ENCODE measurements around the gene MT1A.

DNA sequence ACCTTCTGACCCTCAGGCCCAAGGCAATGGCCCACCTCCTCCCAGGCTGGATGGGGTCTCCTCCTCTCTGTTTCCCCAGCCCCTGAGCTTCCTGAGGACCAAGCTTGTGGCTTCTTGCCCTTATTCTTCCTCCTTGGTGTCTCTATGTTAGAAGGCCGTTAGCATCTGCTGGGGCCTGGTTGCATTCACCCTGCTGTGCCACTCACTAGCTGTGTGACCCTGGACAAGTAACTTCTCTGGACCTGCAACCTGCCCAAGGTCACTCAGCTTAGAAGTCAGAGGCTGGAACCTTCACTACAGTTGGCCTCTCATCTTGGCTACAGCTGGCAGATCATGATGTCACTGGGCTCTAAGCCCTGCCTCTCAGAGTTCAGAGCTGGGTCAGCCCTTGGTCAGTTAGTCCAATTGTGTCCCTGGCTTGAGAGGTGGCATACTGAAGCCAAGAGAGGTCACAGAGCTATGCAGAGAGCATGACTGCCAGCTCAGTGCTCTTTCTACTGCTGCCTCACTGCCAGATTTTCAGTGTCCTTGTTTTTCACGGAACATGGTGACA, 27.1 kb upstream of the MT1A start:
- TF ChIP-seq, protein P1, sequence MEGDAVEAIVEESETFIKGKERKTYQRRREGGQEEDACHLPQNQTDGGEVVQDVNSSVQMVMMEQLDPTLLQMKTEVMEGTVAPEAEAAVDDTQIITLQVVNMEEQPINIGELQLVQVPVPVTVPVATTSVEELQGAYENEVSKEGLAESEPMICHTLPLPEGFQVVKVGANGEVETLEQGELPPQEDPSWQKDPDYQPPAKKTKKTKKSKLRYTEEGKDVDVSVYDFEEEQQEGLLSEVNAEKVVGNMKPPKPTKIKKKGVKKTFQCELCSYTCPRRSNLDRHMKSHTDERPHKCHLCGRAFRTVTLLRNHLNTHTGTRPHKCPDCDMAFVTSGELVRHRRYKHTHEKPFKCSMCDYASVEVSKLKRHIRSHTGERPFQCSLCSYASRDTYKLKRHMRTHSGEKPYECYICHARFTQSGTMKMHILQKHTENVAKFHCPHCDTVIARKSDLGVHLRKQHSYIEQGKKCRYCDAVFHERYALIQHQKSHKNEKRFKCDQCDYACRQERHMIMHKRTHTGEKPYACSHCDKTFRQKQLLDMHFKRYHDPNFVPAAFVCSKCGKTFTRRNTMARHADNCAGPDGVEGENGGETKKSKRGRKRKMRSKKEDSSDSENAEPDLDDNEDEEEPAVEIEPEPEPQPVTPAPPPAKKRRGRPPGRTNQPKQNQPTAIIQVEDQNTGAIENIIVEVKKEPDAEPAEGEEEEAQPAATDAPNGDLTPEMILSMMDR (IDR thresholded peaks at IDR 0.05) = no peak
- TF ChIP-seq POLR2A (IDR thresholded peaks at IDR 0.05) = no peak

All from ovary (tissue), 3 donors.